ENCODE measurements around the gene KCNS3.

DNA sequence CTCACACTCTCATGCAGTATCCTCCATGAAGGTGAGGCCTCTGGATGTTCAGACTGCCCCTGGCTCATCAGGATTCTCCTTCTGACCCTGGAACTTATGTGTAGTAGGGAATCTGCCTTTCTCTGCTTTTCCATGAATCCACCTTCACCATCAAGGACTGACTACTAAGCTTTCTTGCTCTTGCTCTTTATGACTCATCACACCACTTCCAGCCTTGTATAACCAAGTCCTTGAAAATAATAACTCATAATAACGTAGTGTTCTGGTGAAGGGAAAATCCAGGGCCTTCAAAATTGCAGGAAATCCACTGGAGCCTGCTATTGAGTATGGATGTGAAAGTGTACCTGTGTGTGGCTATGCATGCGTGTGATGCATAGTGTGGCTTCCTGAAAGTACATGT is 11.3 kb upstream of the KCNS3 start:
- TF ChIP-seq POU2F2 (IDR thresholded peaks at IDR 0.05; ENCODE audit: low read depth, low read length) (no peak), POLR2AphosphoS5 (IDR thresholded peaks at IDR 0.05; ENCODE audit: low read depth, low read length) (no peak), POLR2A (IDR thresholded peaks at IDR 0.05; ENCODE audit: low read depth, low read length) (no peak), TAF1 (IDR thresholded peaks at IDR 0.05; ENCODE audit: low read depth, low read length) (no peak)

Measured in GM12891 (cell line).